Chondrocyte (in vitro differentiated cells): ENCODE data around the gene ERBB4. TPM values are rescaled to one million over a fixed set of nuclear protein-coding genes. Genes with fewer than 3 reads are reported as not detected.

Source experiments
- DNase-seq: peaks from one replicate; pipeline ENCODE4 v3.0.0; 2021; ENCODE audit warnings: mixed read lengths, low spot score
- H3K27ac Mint-ChIP-seq: one replicate; pipeline ENCODE4 v1.8.0; 2021; ENCODE audit warnings: mild to moderate bottlenecking, moderate library complexity, mixed read lengths; ENCODE audit not compliant: unreplicated experiment
- H3K27me3 Mint-ChIP-seq: 2 replicates; pipeline ENCODE4 v1.8.0; 2021; ENCODE audit warnings: low read depth, mixed read lengths
- H3K36me3 Mint-ChIP-seq: 2 replicates; pipeline ENCODE4 v1.8.0; 2021; ENCODE audit warnings: low read depth, mixed read lengths
- H3K4me1 Mint-ChIP-seq: 2 replicates; pipeline ENCODE4 v1.8.0; 2021; ENCODE audit warnings: low read depth, mild to moderate bottlenecking, mixed read lengths
- H3K4me3 Mint-ChIP-seq: one replicate; pipeline ENCODE4 v1.8.0; 2021; ENCODE audit warnings: mild to moderate bottlenecking, moderate library complexity, mixed read lengths; ENCODE audit not compliant: unreplicated experiment
- H3K9me3 Mint-ChIP-seq: 2 replicates; pipeline ENCODE4 v1.8.0; 2021; ENCODE audit warnings: low read depth, mixed read lengths
- CTCF ChIP-seq: fragments of 200-600 bp; sonication (generic); IDR thresholded peaks from 2 replicates; pipeline ENCODE4 v1.5.0; 2021; ENCODE audit warnings: antibody characterized with exemption, mild to moderate bottlenecking, moderate library complexity
- total RNA-seq: library from RNA; stranded (reverse); gene quantifications from 3 replicates; pipeline ENCODE4 v1.2.1, GENCODE V29; 2021

Gene ERBB4
- total RNA-seq, 1 donor from 2014 or later: 1.3 TPM

GRCh38 chr2:212276813-212277212 lies 261.8 kb downstream of the ERBB4 start:
- H3K9me3 Mint-ChIP-seq: no peaks in the 10 kb centered on the region
- H3K4me3 Mint-ChIP-seq: no peak overlapping the region
- no peaks in the 10 kb centered on the region for H3K4me1 Mint-ChIP-seq
- no peak overlapping the region for H3K27ac Mint-ChIP-seq
- H3K27me3 Mint-ChIP-seq: no peaks in the 10 kb centered on the region
- TF ChIP-seq CTCF: no peak
- DNase-seq: no peak
- H3K36me3 Mint-ChIP-seq: no peaks in the 10 kb centered on the region

GRCh38 chr2:212274215-212274614 lies 264.4 kb downstream of the ERBB4 start:
- H3K36me3 Mint-ChIP-seq: no peaks in the 10 kb centered on the region
- no peaks in the 10 kb centered on the region for H3K4me1 Mint-ChIP-seq
- H3K9me3 Mint-ChIP-seq: no peaks in the 10 kb centered on the region
- DNase-seq: no peak
- no peak overlapping the region for H3K27ac Mint-ChIP-seq
- no peaks in the 10 kb centered on the region for H3K27me3 Mint-ChIP-seq
- TF ChIP-seq CTCF: no peak
- H3K4me3 Mint-ChIP-seq: no peak overlapping the region

- Mint-ChIP-seq H3K27ac (no peak overlapping the region), H3K4me1 (no peaks in the 10 kb centered on the region), H3K27me3 (no peaks in the 10 kb centered on the region), H3K9me3 (no peaks in the 10 kb centered on the region), H3K4me3 (no peak overlapping the region), H3K36me3 (no peaks in the 10 kb centered on the region)
- no peak for DNase-seq
- TF ChIP-seq CTCF: no peak
Observed at GRCh38 chr2:212271583-212271982, 267.0 kb downstream of the ERBB4 start.

GRCh38 chr2:212269005-212269404 lies 269.6 kb downstream of the ERBB4 start:
- Mint-ChIP-seq H3K27ac (no peak overlapping the region), H3K36me3 (no peaks in the 10 kb centered on the region), H3K27me3 (no peaks in the 10 kb centered on the region), H3K4me3 (no peak overlapping the region), H3K4me1 (no peaks in the 10 kb centered on the region), H3K9me3 (no peaks in the 10 kb centered on the region)
- TF ChIP-seq CTCF: no peak
- no peak for DNase-seq

DNA sequence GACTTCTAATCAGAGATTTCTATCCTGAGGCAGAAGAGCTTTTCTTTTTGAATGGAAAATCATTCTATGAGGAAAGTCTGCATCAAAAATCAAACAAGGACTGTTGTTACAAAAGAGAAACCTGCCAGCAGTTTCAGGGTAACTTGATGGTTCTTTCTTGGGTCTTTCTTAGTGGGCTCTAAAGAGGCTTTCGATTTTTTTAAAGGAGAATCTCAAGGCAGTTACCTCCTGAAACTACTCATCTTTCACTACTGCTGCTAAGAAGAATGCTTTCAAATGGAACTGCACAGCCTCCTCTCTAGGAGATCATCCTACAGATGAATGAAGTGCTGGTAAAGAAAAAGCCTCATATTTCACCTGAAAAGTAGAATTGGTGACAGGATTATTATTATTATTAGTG lies 272.3 kb downstream of the ERBB4 start:
- H3K4me1 Mint-ChIP-seq: no peaks in the 10 kb centered on the region
- H3K27me3 Mint-ChIP-seq: no peaks in the 10 kb centered on the region
- no peaks in the 10 kb centered on the region for H3K36me3 Mint-ChIP-seq
- H3K9me3 Mint-ChIP-seq: peaks cover 3% of the 10 kb centered on the region
- no peak for TF ChIP-seq CTCF
- no peak for DNase-seq
- H3K27ac Mint-ChIP-seq: no peak overlapping the region
- no peak overlapping the region for H3K4me3 Mint-ChIP-seq
